Neuronal stem cell (in vitro differentiated cells): ENCODE data around the gene FGGY.

Experiments
- DNase-seq: peaks from one replicate; pipeline ENCODE4 v3.0.0-alpha.2; 2013; ENCODE audit warnings: low spot score
- H2AFZ ChIP-seq: one replicate; pipeline ENCODE4 v1.6.1; 2013; ENCODE audit warnings: mild to moderate bottlenecking, low read length, inconsistent platforms
- H2AK5ac ChIP-seq: 2 replicates; pipeline ENCODE4 v1.6.1; 2013; ENCODE audit warnings: low read depth, mild to moderate bottlenecking, inconsistent platforms, low read length, moderate library complexity, mixed read lengths
- H2BK120ac ChIP-seq: 2 replicates; pipeline ENCODE4 v1.6.1; 2013; ENCODE audit warnings: low read depth, mild to moderate bottlenecking, inconsistent platforms, low read length, moderate library complexity, mixed read lengths
- H2BK12ac ChIP-seq: one replicate; pipeline ENCODE4 v1.6.1; 2013; ENCODE audit warnings: low read length, inconsistent platforms
- H2BK15ac ChIP-seq: 2 replicates; pipeline ENCODE4 v1.6.1; 2013; ENCODE audit warnings: mild to moderate bottlenecking, low read length, inconsistent platforms, mixed read lengths
- H2BK5ac ChIP-seq: one replicate; pipeline ENCODE4 v1.6.1; 2013; ENCODE audit warnings: inconsistent platforms, mild to moderate bottlenecking, low read length, moderate library complexity
- H3K14ac ChIP-seq: one replicate; pipeline ENCODE4 v1.6.1; 2013; ENCODE audit warnings: low read length, inconsistent platforms
- H3K18ac ChIP-seq: 2 replicates; pipeline ENCODE4 v1.6.1; 2013; ENCODE audit warnings: low read length, inconsistent platforms
- H3K23ac ChIP-seq: 2 replicates; pipeline ENCODE4 v1.6.1; 2013; ENCODE audit warnings: low read depth, mild to moderate bottlenecking, mixed read lengths, low read length, inconsistent platforms; ENCODE audit not compliant: poor library complexity
- H3K27ac ChIP-seq: replicated peaks from 3 replicates; pipeline ENCODE4 v1.5.1; 2013; ENCODE audit warnings: low read length, inconsistent platforms
- H3K27me3 ChIP-seq, 3 experiments: 2 replicates each; pipeline ENCODE4 v1.6.1; 2013; ENCODE audit warnings: low read length in 3 of 3, mild to moderate bottlenecking in 2 of 3, inconsistent platforms in 1 of 3, low read depth in 1 of 3, mixed read lengths in 1 of 3, moderate library complexity in 1 of 3; ENCODE audit not compliant: control insufficient read depth in 3 of 3, insufficient read depth in 3 of 3
- H3K36me3 ChIP-seq, 2 donors: replicated peaks in 1 of 2; 2 replicates each; pipeline ENCODE4 v1.6.1; 2013; ENCODE audit warnings: low read length in 2 of 2; ENCODE audit not compliant: control insufficient read depth in 2 of 2, insufficient read depth in 2 of 2
- H3K4ac ChIP-seq: 2 replicates; pipeline ENCODE4 v1.6.1; 2013; ENCODE audit warnings: inconsistent platforms, mild to moderate bottlenecking, low read length, moderate library complexity
- H3K4me1 ChIP-seq, 2 donors: 1 replicate in 1 of 2; 2 replicates in 1 of 2; pipeline ENCODE4 v1.6.1; 2013; ENCODE audit warnings: low read length in 2 of 2, low read depth in 1 of 2; ENCODE audit not compliant: control insufficient read depth in 2 of 2, insufficient read depth in 1 of 2
- H3K4me2 ChIP-seq: one replicate; pipeline ENCODE4 v1.6.1; 2013; ENCODE audit warnings: mild to moderate bottlenecking, low read length, inconsistent platforms; ENCODE audit not compliant: insufficient read depth, poor library complexity, severe bottlenecking
- H3K4me3 ChIP-seq, 2 donors: 2 replicates each; pipeline ENCODE4 v1.5.1; 2013; ENCODE audit warnings: low read length in 2 of 2, mild to moderate bottlenecking in 2 of 2, inconsistent platforms in 1 of 2, moderate library complexity in 1 of 2
- H3K79me1 ChIP-seq: one replicate; pipeline ENCODE4 v1.6.1; 2013; ENCODE audit warnings: low read depth, mild to moderate bottlenecking, inconsistent platforms, low read length, moderate library complexity
- H3K9ac ChIP-seq: one replicate; pipeline ENCODE4 v1.6.1; 2013; ENCODE audit warnings: mild to moderate bottlenecking, low read depth, low read length, inconsistent platforms; ENCODE audit not compliant: poor library complexity
- H3K9me3 ChIP-seq, 2 donors: replicated peaks in 1 of 2; 2 replicates each; pipeline versions ENCODE3 to v1.6.1; 2013; ENCODE audit warnings: low read length in 2 of 2, mild to moderate bottlenecking in 2 of 2, inconsistent platforms in 1 of 2, low read depth in 1 of 2, mixed read lengths in 1 of 2, moderate library complexity in 1 of 2; ENCODE audit not compliant: control insufficient read depth in 2 of 2, insufficient read depth in 1 of 2
- H4K8ac ChIP-seq: one replicate; pipeline ENCODE4 v1.6.1; 2013; ENCODE audit warnings: low read depth, mild to moderate bottlenecking, inconsistent platforms, low read length, moderate library complexity
- H4K91ac ChIP-seq: one replicate; pipeline ENCODE4 v1.6.1; 2013; ENCODE audit warnings: low read length, low read depth, mild to moderate bottlenecking, inconsistent platforms; ENCODE audit not compliant: poor library complexity
- WGBS, 2 donors: extraction: QIAGEN DNeasy Blood & Tissue Kit; methylation state at CpG; one replicate each; pipeline ENCODE4 v1.1.7; 2013; ENCODE audit warnings: missing lambda C conversion rate in 2 of 2, mixed read lengths in 1 of 2; ENCODE audit not compliant: insufficient read length in 2 of 2, insufficient replicate concordance in 1 of 2; ENCODE audit errors: extremely low coverage in 2 of 2; 5-methylcytosine and 5-hydroxymethylcytosine counted together

FGGY gene

GRCh38 chr1:59360729-59361128 lies 63.8 kb downstream of the FGGY start:
- H3K36me3 ChIP-seq: no peaks in the 10 kb centered on the region
- H2BK120ac ChIP-seq: no peak overlapping the region
- no peak overlapping the region for H3K4me2 ChIP-seq
- no peak overlapping the region for H4K91ac ChIP-seq
- no peak overlapping the region for H2AK5ac ChIP-seq
- H2BK15ac ChIP-seq: no peak overlapping the region
- no peak overlapping the region for H3K18ac ChIP-seq
- no peaks in the 10 kb centered on the region for H3K27me3 ChIP-seq
- H3K4me1 ChIP-seq: peaks cover 2 to 4% of the 10 kb centered on the region in 2 donors
- H2BK12ac ChIP-seq: no peak overlapping the region
- no peaks in the 10 kb centered on the region for H3K79me1 ChIP-seq
- H3K4ac ChIP-seq: no peak overlapping the region
- no peak overlapping the region for H4K8ac ChIP-seq
- no CpG with 5 or more reads among the region's 2 CpGs for WGBS, 2 donors
- no peak for DNase-seq
- no peak overlapping the region for H2AFZ ChIP-seq
- no peak overlapping the region for H3K9ac ChIP-seq
- H3K27ac ChIP-seq: no peak overlapping the region
- peaks cover 0 to 4% of the 10 kb centered on the region in 2 donors for H3K9me3 ChIP-seq
- H3K23ac ChIP-seq: no peak overlapping the region
- H3K14ac ChIP-seq: no peak overlapping the region
- no peak overlapping the region for H3K4me3 ChIP-seq
- H2BK5ac ChIP-seq: no peak overlapping the region

DNA sequence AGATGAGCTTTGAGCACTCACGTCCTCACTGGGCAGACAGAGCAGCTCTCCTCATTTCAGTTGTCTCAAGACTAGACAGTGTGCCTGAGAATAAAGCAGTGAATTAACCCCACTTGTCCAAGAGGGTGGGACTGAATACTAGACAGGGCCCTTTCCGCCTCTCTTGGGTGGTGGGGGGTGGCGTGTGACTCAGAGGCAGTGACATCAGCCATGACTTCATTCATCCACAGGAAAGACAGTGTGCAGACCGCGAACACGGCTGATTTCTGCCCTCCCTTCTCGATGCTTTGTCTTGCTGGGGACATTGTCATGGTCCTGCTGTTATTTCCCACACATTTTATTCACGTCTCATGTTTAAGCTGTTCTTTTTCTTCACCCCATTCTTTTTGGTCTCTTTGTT lies 64.9 kb downstream of the FGGY start:
- Histone ChIP-seq H3K14ac (no peak overlapping the region), H3K4me1 (peaks cover 2 to 4% of the 10 kb centered on the region in 2 donors), H3K18ac (no peak overlapping the region), H3K4me2 (no peak overlapping the region), H2AK5ac (no peak overlapping the region), H3K9ac (no peak overlapping the region), H3K79me1 (no peaks in the 10 kb centered on the region), H2BK5ac (no peak overlapping the region), H3K4me3 (no peak overlapping the region), H3K36me3 (no peaks in the 10 kb centered on the region), H3K27ac (no peak overlapping the region), H3K9me3 (peaks cover 0 to 4% of the 10 kb centered on the region in 2 donors), H4K91ac (no peak overlapping the region), H2BK120ac (no peak overlapping the region), H2AFZ (no peak overlapping the region), H3K27me3 (no peaks in the 10 kb centered on the region), H2BK12ac (no peak overlapping the region), H2BK15ac (no peak overlapping the region), H3K23ac (no peak overlapping the region), H3K4ac (no peak overlapping the region), H4K8ac (no peak overlapping the region)
- no peak for DNase-seq
- WGBS, 2 donors: no CpG with 5 or more reads among the region's 8 CpGs

GRCh38 chr1:59364037-59364436 lies 67.1 kb downstream of the FGGY start:
- no peak overlapping the region for H3K9ac ChIP-seq
- H2BK15ac ChIP-seq: no peak overlapping the region
- H3K14ac ChIP-seq: no peak overlapping the region
- H4K91ac ChIP-seq: no peak overlapping the region
- no peak overlapping the region for H3K4ac ChIP-seq
- H3K4me3 ChIP-seq: no peak overlapping the region
- H3K36me3 ChIP-seq: no peaks in the 10 kb centered on the region
- no peak overlapping the region for H3K23ac ChIP-seq
- H2AFZ ChIP-seq: no peak overlapping the region
- no peak overlapping the region for H2AK5ac ChIP-seq
- peaks cover 8 to 12% of the 10 kb centered on the region in 2 donors for H3K4me1 ChIP-seq
- no peak overlapping the region for H4K8ac ChIP-seq
- H3K18ac ChIP-seq: no peak overlapping the region
- no CpG with 5 or more reads among the region's 2 CpGs for WGBS, 2 donors
- no peak overlapping the region for H2BK5ac ChIP-seq
- no peak overlapping the region for H3K4me2 ChIP-seq
- DNase-seq: no peak
- H3K9me3 ChIP-seq: peaks cover 0 to 10% of the 10 kb centered on the region in 2 donors
- H2BK120ac ChIP-seq: no peak overlapping the region
- no peak overlapping the region for H3K27ac ChIP-seq
- no peaks in the 10 kb centered on the region for H3K27me3 ChIP-seq
- no peaks in the 10 kb centered on the region for H3K79me1 ChIP-seq
- no peak overlapping the region for H2BK12ac ChIP-seq

GRCh38 chr1:59366346-59366745 lies 69.5 kb downstream of the FGGY start:
- Histone ChIP-seq H3K23ac (no peak overlapping the region), H3K27ac (no peak overlapping the region), H3K4ac (no peak overlapping the region), H3K4me1 (peaks cover 8% of the 10 kb centered on the region in 2 donors), H2BK15ac (no peak overlapping the region), H2BK12ac (no peak overlapping the region), H3K4me3 (no peak overlapping the region), H3K79me1 (no peaks in the 10 kb centered on the region), H3K14ac (no peak overlapping the region), H3K4me2 (no peak overlapping the region), H2BK5ac (no peak overlapping the region), H4K8ac (no peak overlapping the region), H2AFZ (no peak overlapping the region), H3K27me3 (no peaks in the 10 kb centered on the region), H2BK120ac (no peak overlapping the region), H2AK5ac (no peak overlapping the region), H4K91ac (no peak overlapping the region), H3K9ac (no peak overlapping the region), H3K9me3 (peaks cover 0 to 10% of the 10 kb centered on the region in 2 donors), H3K36me3 (no peaks in the 10 kb centered on the region), H3K18ac (no peak overlapping the region)
- WGBS, 2 donors: no CpG with 5 or more reads among the region's 5 CpGs
- no peak for DNase-seq
